Measurements from ENCODE around the gene FAM43B.
"Not testable (repeated sequence)": the region's sequence is repeated elsewhere in the genome, so short reads cannot be mapped to it uniquely, and the experiment has no call there.

The FAM43B gene

GRCh38 chr1:20551945-20552727 is at the start of gene FAM43B:
TSS of gene FAM43B (plus strand) at chr1:20552573. CDS start at chr1:20552974, 401 bp downstream.
- no peak for DNase-seq

GRCh38 chr1:20505488-20505887 is 46.9 kb upstream of the FAM43B start:
- DNase-seq, result no peak

- DNase-seq, result no peak
Observed at GRCh38 chr1:20507248-20507563, 45.2 kb upstream of the FAM43B start.

GRCh38 chr1:20507564-20508410 is 44.6 kb upstream of the FAM43B start, which contains the start of gene MUL1:
TSS of gene MUL1 (minus strand) at chr1:20508151. CDS start at chr1:20508024, 127 bp downstream.
- peak; percentile 35 for DNase-seq

- DNase-seq, result no peak
Observed at GRCh38 chr1:20508411-20508771, 44.0 kb upstream of the FAM43B start.

- DNase-seq, result no peak
Observed at GRCh38 chr1:20511518-20512428, 40.6 kb upstream of the FAM43B start.

GRCh38 chr1:20519609-20520262 is 32.6 kb upstream of the FAM43B start:
- not testable (repeated sequence) for DNase-seq

GRCh38 chr1:20521960-20522861 is 30.2 kb upstream of the FAM43B start:
- DNase-seq, result peak; percentile 37

GRCh38 chr1:20526267-20526666 is 26.1 kb upstream of the FAM43B start:
- no peak for DNase-seq

GRCh38 chr1:20528221-20528620 is 24.2 kb upstream of the FAM43B start:
- DNase-seq, result no peak

GRCh38 chr1:20530306-20530705 is 22.1 kb upstream of the FAM43B start:
- peak; percentile 34 for DNase-seq

- peak; percentile 9 for DNase-seq
Observed at GRCh38 chr1:20530901-20531300, 21.5 kb upstream of the FAM43B start.

GRCh38 chr1:20533635-20534034 is 18.7 kb upstream of the FAM43B start:
- DNase-seq, result no peak

- DNase-seq, result no peak
Observed at GRCh38 chr1:20534659-20535417, 17.5 kb upstream of the FAM43B start.

GRCh38 chr1:20538227-20538626 is 14.1 kb upstream of the FAM43B start:
- no peak for DNase-seq

GRCh38 chr1:20538760-20539551 is 13.4 kb upstream of the FAM43B start:
- no peak for DNase-seq

- DNase-seq, result no peak
Observed at GRCh38 chr1:20540281-20540680, 12.1 kb upstream of the FAM43B start.

GRCh38 chr1:20546637-20547036 is 5.7 kb upstream of the FAM43B start:
- DNase-seq, result no peak

- DNase-seq, result no peak
Observed at GRCh38 chr1:20551161-20551560, 1.2 kb upstream of the FAM43B start.

Data from NCI-H748 treated with DMSO at 0.1 percent for 48 hours (cell line).